ENCODE measurements around the gene ARL4D. TPM values are rescaled to one million over a fixed set of nuclear protein-coding genes. Genes with fewer than 3 reads are reported as not detected.
"Not testable (repeated sequence)": the region's sequence is repeated elsewhere in the genome, so short reads cannot be mapped to it uniquely, and the experiment has no call there.

Gene ARL4D
- total RNA-seq, 1 donor from 2014 or later: 100 TPM

GRCh38 chr17:43388359-43389045 is 10.3 kb upstream of the ARL4D start:
- peaks cover 3% of the 10 kb centered on the region for H3K9me3 Mint-ChIP-seq (ENCODE audit: unreplicated experiment)
- TF ChIP-seq CTCF (IDR thresholded peaks at IDR 0.05; ENCODE audit: partially characterized antibody, unreplicated experiment): no peak
- peaks cover 13% of the 10 kb centered on the region for H3K4me1 Mint-ChIP-seq (ENCODE audit: low read depth, unreplicated experiment)
- H3K27me3 Mint-ChIP-seq (ENCODE audit: unreplicated experiment): no peaks in the 10 kb centered on the region
- DNase-seq: peak; percentile 90
- H3K36me3 Mint-ChIP-seq (ENCODE audit: unreplicated experiment): no peaks in the 10 kb centered on the region
- H3K27ac Mint-ChIP-seq (ENCODE audit: unreplicated experiment): peak overlapping the region; percentile 93
- H3K4me3 Mint-ChIP-seq (ENCODE audit: unreplicated experiment): peak overlapping the region; percentile 88

- peak; percentile 76 for DNase-seq
- Mint-ChIP-seq H3K27ac (ENCODE audit: unreplicated experiment) (peak overlapping the region; percentile 93), H3K9me3 (ENCODE audit: unreplicated experiment) (peaks cover 3% of the 10 kb centered on the region), H3K4me3 (ENCODE audit: unreplicated experiment) (peak overlapping the region; percentile 88), H3K36me3 (ENCODE audit: unreplicated experiment) (no peaks in the 10 kb centered on the region), H3K4me1 (ENCODE audit: low read depth, unreplicated experiment) (peaks cover 17% of the 10 kb centered on the region), H3K27me3 (ENCODE audit: unreplicated experiment) (peaks cover 1% of the 10 kb centered on the region)
- TF ChIP-seq CTCF (IDR thresholded peaks at IDR 0.05; ENCODE audit: partially characterized antibody, unreplicated experiment): peak; percentile 85
Measured at GRCh38 chr17:43389046-43389947, 9.5 kb upstream of the ARL4D start.

- Mint-ChIP-seq H3K27me3 (ENCODE audit: unreplicated experiment) (peaks cover 5% of the 10 kb centered on the region), H3K36me3 (ENCODE audit: unreplicated experiment) (no peaks in the 10 kb centered on the region), H3K9me3 (ENCODE audit: unreplicated experiment) (peaks cover 3% of the 10 kb centered on the region), H3K4me1 (ENCODE audit: low read depth, unreplicated experiment) (peaks cover 15% of the 10 kb centered on the region), H3K4me3 (ENCODE audit: unreplicated experiment) (no peak overlapping the region), H3K27ac (ENCODE audit: unreplicated experiment) (no peak overlapping the region)
- no peak for DNase-seq
- no peak for TF ChIP-seq CTCF (IDR thresholded peaks at IDR 0.05; ENCODE audit: partially characterized antibody, unreplicated experiment)
Measured at GRCh38 chr17:43392397-43392796, 6.4 kb upstream of the ARL4D start.

GRCh38 chr17:43393944-43394482 is 4.8 kb upstream of the ARL4D start:
- no peak overlapping the region for H3K27ac Mint-ChIP-seq (ENCODE audit: unreplicated experiment)
- no peaks in the 10 kb centered on the region for H3K36me3 Mint-ChIP-seq (ENCODE audit: unreplicated experiment)
- peak; percentile 92 for TF ChIP-seq CTCF (IDR thresholded peaks at IDR 0.05; ENCODE audit: partially characterized antibody, unreplicated experiment)
- H3K27me3 Mint-ChIP-seq (ENCODE audit: unreplicated experiment): peaks cover 5% of the 10 kb centered on the region
- no peak overlapping the region for H3K4me3 Mint-ChIP-seq (ENCODE audit: unreplicated experiment)
- H3K9me3 Mint-ChIP-seq (ENCODE audit: unreplicated experiment): peaks cover 3% of the 10 kb centered on the region
- H3K4me1 Mint-ChIP-seq (ENCODE audit: low read depth, unreplicated experiment): peaks cover 17% of the 10 kb centered on the region
- DNase-seq: peak; percentile 89

- H3K9me3 Mint-ChIP-seq (ENCODE audit: unreplicated experiment); H3K36me3 Mint-ChIP-seq (ENCODE audit: unreplicated experiment); H3K27me3 Mint-ChIP-seq (ENCODE audit: unreplicated experiment); DNase-seq; H3K27ac Mint-ChIP-seq (ENCODE audit: unreplicated experiment); H3K4me3 Mint-ChIP-seq (ENCODE audit: unreplicated experiment): not testable (repeated sequence)
- peaks cover 14% of the 10 kb centered on the region for H3K4me1 Mint-ChIP-seq (ENCODE audit: low read depth, unreplicated experiment)
Measured at GRCh38 chr17:43394696-43395095, 4.1 kb upstream of the ARL4D start.

Data from glutamatergic neuron (in vitro differentiated cells).